Fibroblast of skin of scalp (primary cell): Measurements from ENCODE around the gene BMPR1A.
"Not testable (repeated sequence)": the region's sequence is repeated elsewhere in the genome, so short reads cannot be mapped to it uniquely, and the experiment has no call there.

ENCODE experiments used
- DNase-seq: peaks from one replicate; pipeline ENCODE4 v3.0.0-alpha.2; 2013

BMPR1A gene

GRCh38 chr10:86730227-86730626 is 26.2 kb upstream of the BMPR1A start:
- DNase-seq, result no peak

GRCh38 chr10:86732771-86733170 is 23.6 kb upstream of the BMPR1A start:
- DNase-seq, result no peak

GRCh38 chr10:86733260-86733671 is 23.2 kb upstream of the BMPR1A start:
- no peak for DNase-seq

- no peak for DNase-seq
These were observed 22.0 kb upstream of the BMPR1A start for GRCh38 chr10:86734207-86734988.

- not testable (repeated sequence) for DNase-seq
These were observed 21.1 kb upstream of the BMPR1A start for GRCh38 chr10:86735278-86735677.

- DNase-seq, result no peak
These were observed 14.2 kb upstream of the BMPR1A start for GRCh38 chr10:86742230-86742629.

GRCh38 chr10:86744067-86744725 is 12.2 kb upstream of the BMPR1A start:
- DNase-seq, result no peak

GRCh38 chr10:86747796-86748581 is 8.4 kb upstream of the BMPR1A start:
- no peak for DNase-seq

GRCh38 chr10:86749854-86750253 is 6.6 kb upstream of the BMPR1A start:
- DNase-seq, result no peak

- DNase-seq, result no peak
These were observed 4.9 kb upstream of the BMPR1A start for GRCh38 chr10:86751477-86751876.

GRCh38 chr10:86752311-86752710 is 4.1 kb upstream of the BMPR1A start:
- DNase-seq, result no peak

GRCh38 chr10:86753051-86753450 is 3.4 kb upstream of the BMPR1A start:
- no peak for DNase-seq

- DNase-seq, result no peak
These were observed 2.6 kb upstream of the BMPR1A start for GRCh38 chr10:86753638-86754434.

GRCh38 chr10:86755454-86755739 is 1.0 kb upstream of the BMPR1A start:
- DNase-seq, result no peak

GRCh38 chr10:86755740-86756510 is 494 bp upstream of the BMPR1A start:
- DNase-seq, result peak; percentile 81

GRCh38 chr10:86757113-86757972 is 924 bp downstream of the BMPR1A start:
- peak; percentile 73 for DNase-seq

GRCh38 chr10:86758189-86759072 is 2.0 kb downstream of the BMPR1A start:
- DNase-seq, result no peak

- no peak for DNase-seq
These were observed 2.8 kb downstream of the BMPR1A start for GRCh38 chr10:86759073-86759672.

- DNase-seq, result no peak
These were observed 7.0 kb downstream of the BMPR1A start for GRCh38 chr10:86763404-86763803.
